HEK293 (cell line): ENCODE results near the gene DSCAM.

Experiments
- GLIS1 ChIP-seq: fragments of 450-650 bp; formaldehyde crosslinking; IDR thresholded peaks from 2 replicates; pipeline ENCODE4 v1.5.1; 2016; ENCODE audit warnings: missing biosample characterization, missing genetic modification characterization
- PRDM1 ChIP-seq: fragments of 450-650 bp; formaldehyde crosslinking; IDR thresholded peaks from 2 replicates; pipeline ENCODE4; 2016; ENCODE audit warnings: missing biosample characterization, missing genetic modification characterization
- REPIN1 ChIP-seq: fragments of 450-650 bp; formaldehyde crosslinking; IDR thresholded peaks from 2 replicates; pipeline ENCODE4 v1.5.1; 2017; ENCODE audit warnings: missing biosample characterization, missing genetic modification characterization, low read depth
- TCF7L2 ChIP-seq: IDR thresholded peaks from 2 replicates; pipeline ENCODE4 v1.6.1; 2011; ENCODE audit warnings: low read depth, mild to moderate bottlenecking, inconsistent platforms, low read length, moderate library complexity, borderline replicate concordance
- TRIM28 ChIP-seq: IDR thresholded peaks from 2 replicates; pipeline ENCODE4 v1.6.1; 2011; ENCODE audit warnings: low read length, control low read depth, borderline replicate concordance
- ZBTB1 ChIP-seq: fragments of 450-650 bp; formaldehyde crosslinking; IDR thresholded peaks from 2 replicates; pipeline ENCODE4 v1.5.1; 2016; ENCODE audit warnings: missing biosample characterization, missing genetic modification characterization
- ZBTB49 ChIP-seq: fragments of 450-650 bp; formaldehyde crosslinking; IDR thresholded peaks from 2 replicates; pipeline ENCODE4 v1.5.1; 2016; ENCODE audit warnings: missing biosample characterization, missing genetic modification characterization, low read depth
- ZFP37 ChIP-seq: fragments of 450-650 bp; formaldehyde crosslinking; IDR thresholded peaks from 2 replicates; pipeline ENCODE4 v1.5.1; 2016; ENCODE audit warnings: missing biosample characterization, missing genetic modification characterization
- ZNF510 ChIP-seq: fragments of 450-650 bp; formaldehyde crosslinking; IDR thresholded peaks from 2 replicates; pipeline ENCODE4 v1.5.1; 2018; ENCODE audit warnings: mild to moderate bottlenecking, missing genetic modification characterization, missing biosample characterization; ENCODE audit not compliant: insufficient replicate concordance
- ZNF747 ChIP-seq: fragments of 450-650 bp; formaldehyde crosslinking; IDR thresholded peaks from 2 replicates; pipeline ENCODE4 v1.5.1; 2016; ENCODE audit warnings: missing biosample characterization, missing genetic modification characterization
- TF ChIP-seq, protein P1 (sequence below): fragments of 450-650 bp; formaldehyde crosslinking; IDR thresholded peaks from 2 replicates; pipeline ENCODE4 v1.5.1; 2016; ENCODE audit warnings: missing biosample characterization, missing genetic modification characterization

DNA sequence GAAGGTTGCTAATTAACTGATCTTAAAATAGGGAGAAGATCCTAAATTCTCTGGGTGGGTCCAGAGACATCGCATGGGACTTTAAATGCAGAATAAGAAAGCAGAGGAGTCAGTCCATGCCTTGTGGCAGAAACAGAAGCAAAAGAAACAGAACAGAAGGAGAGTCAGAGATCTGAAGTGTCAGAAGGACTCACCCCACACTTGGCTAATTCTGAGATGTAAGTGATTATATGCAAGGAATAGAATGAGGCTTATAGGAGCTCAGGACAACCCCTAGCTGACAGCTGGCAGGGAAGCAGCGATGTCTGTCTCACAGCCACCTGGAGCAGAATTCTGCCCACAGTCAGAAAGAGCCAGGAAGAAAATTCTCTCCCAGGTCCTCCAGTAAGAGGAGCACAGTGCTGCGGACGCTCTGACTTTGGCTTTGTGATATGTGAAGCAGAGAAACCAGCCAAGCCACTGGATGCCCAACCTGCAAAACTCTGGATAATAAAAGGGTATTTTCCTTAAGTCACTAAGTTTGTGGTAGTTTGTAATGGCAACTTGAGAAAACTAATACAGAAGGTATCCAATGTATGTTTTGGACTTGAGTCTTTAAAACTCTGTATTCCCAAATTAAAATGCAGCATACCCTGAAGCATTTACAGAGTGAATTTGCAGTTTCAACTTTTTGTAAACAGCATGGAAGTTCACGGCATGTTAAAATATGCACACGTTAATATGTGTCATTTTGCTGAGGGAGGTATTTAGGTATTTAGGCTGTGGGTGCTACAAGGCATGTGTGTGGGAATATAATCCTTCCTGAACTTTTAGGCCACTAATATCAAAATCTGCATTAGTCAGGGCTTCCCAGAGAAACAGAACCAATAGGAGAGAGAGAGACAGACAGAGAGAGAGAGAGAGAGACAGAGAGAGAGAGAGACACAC is 591.2 kb downstream of the DSCAM start:
- no peak for TF ChIP-seq PRDM1 (tag by site-specific recombination)
- no peak for TF ChIP-seq ZNF747 (tag by site-specific recombination)
- TF ChIP-seq ZNF510 (tag by site-specific recombination): no peak
- TF ChIP-seq ZBTB49 (tag by site-specific recombination): no peak
- TF ChIP-seq, protein P1, sequence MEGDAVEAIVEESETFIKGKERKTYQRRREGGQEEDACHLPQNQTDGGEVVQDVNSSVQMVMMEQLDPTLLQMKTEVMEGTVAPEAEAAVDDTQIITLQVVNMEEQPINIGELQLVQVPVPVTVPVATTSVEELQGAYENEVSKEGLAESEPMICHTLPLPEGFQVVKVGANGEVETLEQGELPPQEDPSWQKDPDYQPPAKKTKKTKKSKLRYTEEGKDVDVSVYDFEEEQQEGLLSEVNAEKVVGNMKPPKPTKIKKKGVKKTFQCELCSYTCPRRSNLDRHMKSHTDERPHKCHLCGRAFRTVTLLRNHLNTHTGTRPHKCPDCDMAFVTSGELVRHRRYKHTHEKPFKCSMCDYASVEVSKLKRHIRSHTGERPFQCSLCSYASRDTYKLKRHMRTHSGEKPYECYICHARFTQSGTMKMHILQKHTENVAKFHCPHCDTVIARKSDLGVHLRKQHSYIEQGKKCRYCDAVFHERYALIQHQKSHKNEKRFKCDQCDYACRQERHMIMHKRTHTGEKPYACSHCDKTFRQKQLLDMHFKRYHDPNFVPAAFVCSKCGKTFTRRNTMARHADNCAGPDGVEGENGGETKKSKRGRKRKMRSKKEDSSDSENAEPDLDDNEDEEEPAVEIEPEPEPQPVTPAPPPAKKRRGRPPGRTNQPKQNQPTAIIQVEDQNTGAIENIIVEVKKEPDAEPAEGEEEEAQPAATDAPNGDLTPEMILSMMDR (tag by site-specific recombination): no peak
- TF ChIP-seq TCF7L2: no peak
- TF ChIP-seq ZBTB1 (tag by site-specific recombination): no peak
- no peak for TF ChIP-seq ZFP37
- TF ChIP-seq GLIS1 (tag by site-specific recombination): no peak
- no peak for TF ChIP-seq REPIN1 (tag by site-specific recombination)
- no peak for TF ChIP-seq TRIM28
